SKM-1 (cell line): Measurements from ENCODE around the gene GREM2.

Source experiments
- DNase-seq: peaks from one replicate; lab custom pipeline; 2025; ENCODE audit not compliant: unreplicated experiment; lab: John Stamatoyannopoulos, UW

Gene GREM2

DNA sequence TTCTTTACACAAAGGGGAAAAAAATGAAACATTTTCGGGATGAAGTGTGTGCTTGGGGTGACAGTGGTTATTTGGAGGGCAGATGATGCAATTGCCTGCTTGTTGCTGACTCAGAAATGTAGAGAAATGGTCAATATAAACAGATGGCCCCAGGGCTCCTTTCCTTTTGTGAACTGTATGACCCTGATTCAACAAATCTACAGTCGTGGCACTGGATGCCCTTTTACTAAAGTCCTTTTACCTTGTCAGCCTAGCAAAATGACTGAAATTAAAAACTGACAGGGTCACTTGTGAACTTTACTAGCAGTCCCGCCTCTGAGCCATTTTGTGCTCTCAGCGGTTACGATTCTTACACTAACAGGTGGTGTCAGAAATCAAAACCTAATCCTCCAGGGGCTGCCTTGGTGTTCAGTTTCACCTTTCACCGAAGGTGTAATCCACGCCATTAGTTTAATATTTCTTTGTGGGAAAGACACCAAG, 49.8 kb downstream of the GREM2 start:
- DNase-seq, result no peak

DNA sequence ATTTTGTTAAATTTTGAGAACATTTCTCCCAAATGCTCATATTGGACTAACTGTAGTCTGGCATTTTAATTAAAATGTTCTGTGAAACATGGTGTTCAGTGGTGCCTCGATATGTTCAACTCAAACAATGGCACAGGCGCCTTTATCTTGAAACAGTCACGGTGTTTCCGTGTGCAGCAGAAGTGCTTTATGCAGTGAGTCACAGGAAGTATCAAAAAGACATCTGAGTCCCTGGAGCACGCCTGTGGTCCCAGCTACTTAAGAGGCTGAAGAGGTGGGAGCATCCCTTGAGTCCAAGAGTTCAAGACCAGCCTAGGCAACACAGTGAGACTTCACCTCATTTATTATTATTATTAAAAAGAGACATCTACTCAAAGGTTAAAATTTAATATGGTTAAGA, 52.2 kb downstream of the GREM2 start:
- DNase-seq, result no peak

- no peak for DNase-seq
These were observed 56.4 kb downstream of the GREM2 start for GRCh38 chr1:240555524-240555923.

GRCh38 chr1:240553351-240553750, 58.6 kb downstream of the GREM2 start:
- no peak for DNase-seq

DNA sequence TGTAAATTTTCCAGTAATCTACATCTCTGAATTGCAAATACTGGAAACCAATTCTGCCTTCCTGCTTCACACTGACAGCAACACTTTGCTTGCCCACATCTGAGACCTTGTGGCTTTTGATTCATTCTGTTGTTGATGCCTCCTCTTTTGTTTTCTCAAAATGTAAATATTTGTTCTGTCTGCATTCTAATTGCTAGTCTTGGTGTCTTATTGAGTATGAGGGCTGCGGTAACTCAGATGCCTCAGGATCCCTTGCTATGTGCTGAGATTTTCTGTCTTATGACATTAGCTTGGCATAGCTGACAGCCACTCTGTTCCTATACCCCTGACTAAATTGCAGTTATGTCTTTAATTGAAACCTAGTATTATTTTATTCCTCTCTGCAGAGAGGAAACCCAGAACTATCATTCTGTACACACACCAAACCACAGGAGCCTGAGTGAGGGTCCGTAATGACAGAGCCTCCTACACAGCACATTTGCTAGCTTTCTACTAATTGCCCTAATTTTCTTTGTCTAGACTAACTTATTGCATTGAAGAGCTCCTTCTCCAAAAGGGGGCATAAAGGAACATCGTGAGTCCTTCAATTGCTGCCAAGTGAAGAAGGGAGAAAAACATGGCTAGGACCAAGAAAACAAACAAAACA, 72.1 kb downstream of the GREM2 start:
- DNase-seq, result no peak

- no peak for DNase-seq
These were observed 73.1 kb downstream of the GREM2 start for GRCh38 chr1:240538776-240539430.

- DNase-seq, result no peak
These were observed 78.7 kb downstream of the GREM2 start for GRCh38 chr1:240533154-240533780.

GRCh38 chr1:240528591-240528990, 83.4 kb downstream of the GREM2 start:
- DNase-seq, result no peak

GRCh38 chr1:240527086-240527485, 84.9 kb downstream of the GREM2 start:
- no peak for DNase-seq

- DNase-seq, result no peak
These were observed 85.6 kb downstream of the GREM2 start for GRCh38 chr1:240526312-240526711.

DNA sequence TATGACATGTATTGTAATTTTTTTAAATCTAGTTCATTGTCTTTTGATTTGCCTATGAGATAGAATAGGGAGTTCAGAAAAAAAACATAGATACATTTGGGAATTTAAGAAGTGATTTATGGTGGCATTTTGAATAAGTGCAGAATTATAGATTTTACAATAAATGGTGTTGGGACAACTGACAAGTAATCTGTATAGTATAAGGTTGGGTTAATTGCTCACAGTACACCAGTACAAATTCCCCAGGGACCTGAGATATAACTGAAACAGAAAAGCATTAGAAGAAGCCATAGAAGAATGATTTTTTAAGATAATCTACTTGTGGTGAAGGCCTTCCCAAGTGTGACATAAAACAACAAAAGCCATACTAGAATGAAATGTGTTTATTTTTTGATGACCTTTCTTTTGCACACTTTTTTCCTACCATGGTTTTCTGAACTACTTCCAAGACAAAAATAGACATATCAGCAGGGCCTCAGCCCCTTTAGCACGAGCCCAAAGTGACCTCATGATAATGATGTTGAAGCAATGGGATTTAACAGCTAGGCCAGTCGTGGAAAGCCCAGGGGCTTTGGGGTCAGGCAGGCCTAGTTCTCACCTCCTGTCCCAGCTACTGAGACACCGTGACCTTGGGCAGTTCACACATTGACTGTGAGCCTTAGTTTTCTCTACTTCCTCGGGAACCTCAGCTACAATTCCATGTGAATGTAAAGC, 87.4 kb downstream of the GREM2 start:
- DNase-seq, result no peak

DNA sequence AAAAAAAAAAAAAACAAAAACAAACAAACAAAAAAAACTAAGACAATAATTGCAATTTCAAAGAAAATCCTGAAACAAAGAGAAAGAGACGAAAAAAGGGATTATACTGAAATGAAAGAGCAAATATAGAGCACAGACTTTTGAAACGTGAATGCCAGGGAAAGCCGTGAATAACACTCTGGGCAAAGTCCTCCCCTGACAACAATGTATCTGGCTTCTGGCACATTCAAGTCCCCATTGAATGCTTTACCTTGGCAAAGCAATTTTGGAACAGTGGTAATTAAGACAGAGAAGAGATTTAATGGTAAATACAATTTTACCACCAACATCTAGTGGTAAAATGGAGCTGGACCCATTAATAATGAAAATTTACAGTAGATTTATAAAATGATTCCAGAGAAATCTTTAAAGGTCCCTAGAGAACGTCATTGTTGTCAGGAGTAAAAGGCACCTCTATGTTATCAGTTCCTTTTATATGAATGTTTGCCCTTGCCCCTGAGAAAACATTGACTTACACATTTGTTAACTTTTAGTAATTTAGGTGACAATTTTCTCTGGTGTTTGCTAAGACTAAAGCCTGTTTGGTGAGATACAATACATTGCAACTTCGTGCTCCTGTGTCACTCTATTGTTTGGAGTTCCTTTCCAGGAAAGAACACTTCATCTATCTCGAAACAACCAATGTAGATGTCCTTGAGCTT, 89.7 kb downstream of the GREM2 start:
- DNase-seq, result no peak

DNA sequence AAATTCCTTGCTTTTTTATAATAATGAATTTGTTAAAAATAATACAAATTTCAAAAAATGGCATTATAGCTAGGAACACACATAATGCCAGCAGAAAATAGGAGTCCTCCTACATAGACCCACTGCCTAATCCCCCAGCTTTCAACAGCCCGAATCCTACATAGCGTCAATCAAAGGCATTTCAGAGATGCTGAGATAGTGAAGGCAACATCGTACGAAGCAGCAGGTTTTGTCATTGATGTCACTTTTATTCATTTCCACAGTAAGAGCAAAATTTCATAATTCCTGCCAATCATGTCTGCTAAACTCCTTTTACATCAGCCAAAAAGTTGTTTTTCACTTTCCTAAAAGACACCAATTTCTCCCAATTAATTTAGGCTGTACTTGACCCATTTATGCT, 94.1 kb downstream of the GREM2 start:
- no peak for DNase-seq

GRCh38 chr1:240516069-240516468, 95.9 kb downstream of the GREM2 start:
- DNase-seq, result no peak

DNA sequence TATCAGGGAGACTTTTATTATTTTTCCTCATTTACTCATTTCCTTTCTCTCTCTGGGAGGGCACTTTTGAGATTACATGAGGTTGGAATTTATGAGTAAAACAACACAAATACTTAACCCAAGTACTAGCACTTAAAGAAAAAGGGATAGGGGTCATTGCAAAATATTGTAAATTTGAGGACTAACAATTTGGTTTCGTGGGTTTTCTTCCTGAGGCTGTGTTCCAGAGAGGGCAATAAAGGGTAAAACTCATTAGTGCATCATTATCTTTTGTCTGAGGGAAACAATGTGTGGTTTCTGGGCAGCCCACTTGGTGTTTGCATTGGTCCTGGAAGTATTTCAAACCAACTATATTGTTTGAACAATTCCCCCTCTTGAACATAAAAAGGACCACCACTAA, 96.5 kb downstream of the GREM2 start:
- no peak for DNase-seq

GRCh38 chr1:240511789-240512188, 100.2 kb downstream of the GREM2 start:
- DNase-seq, result no peak

GRCh38 chr1:240508950-240509349, 103.0 kb downstream of the GREM2 start:
- no peak for DNase-seq

GRCh38 chr1:240508201-240508600, 103.8 kb downstream of the GREM2 start:
- no peak for DNase-seq

DNA sequence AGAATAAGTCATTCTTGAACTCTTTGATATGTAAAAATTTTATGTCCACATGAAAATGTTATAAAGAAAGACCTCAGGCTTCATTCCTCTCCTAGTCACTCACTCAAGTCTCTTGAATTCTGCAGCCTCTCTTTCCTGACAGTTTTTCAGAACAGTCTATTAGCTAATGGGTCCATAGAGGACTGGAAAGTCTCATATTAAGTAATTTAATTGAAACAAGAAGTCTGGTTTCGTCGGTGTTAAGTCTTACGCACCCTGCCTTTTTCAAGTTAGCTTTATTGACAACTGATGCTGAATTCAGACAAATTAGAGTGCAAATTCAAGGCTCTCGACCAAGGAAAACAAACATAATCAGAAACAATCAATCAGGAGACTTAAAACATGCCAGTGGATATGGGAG, 105.8 kb downstream of the GREM2 start:
- DNase-seq, result no peak

- DNase-seq, result no peak
These were observed 108.4 kb downstream of the GREM2 start for GRCh38 chr1:240503558-240503957.

GRCh38 chr1:240503036-240503435, 108.9 kb downstream of the GREM2 start:
- no peak for DNase-seq
